Measurements from ENCODE around the gene ZNF280A.

DNA sequence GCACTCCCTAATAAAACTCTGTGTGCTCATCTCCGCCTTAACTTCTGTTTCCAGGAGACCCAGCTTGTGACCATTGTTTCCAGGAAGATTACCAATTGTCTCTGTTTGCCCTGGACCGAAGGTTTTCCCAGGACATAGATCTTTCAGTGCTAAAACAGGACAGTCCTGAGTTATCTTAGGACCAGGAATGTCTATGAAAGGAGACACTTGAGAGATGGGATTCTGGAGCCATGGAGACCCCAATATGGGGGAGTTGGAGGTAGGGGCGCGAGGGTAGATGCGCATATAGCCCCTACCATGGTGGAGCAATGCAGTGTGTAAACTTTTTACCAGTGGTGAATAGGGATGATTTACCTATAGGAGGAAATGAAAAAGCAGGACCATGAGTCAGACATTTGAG is 49.1 kb upstream of the ZNF280A start:
- TF ChIP-seq, protein P1, sequence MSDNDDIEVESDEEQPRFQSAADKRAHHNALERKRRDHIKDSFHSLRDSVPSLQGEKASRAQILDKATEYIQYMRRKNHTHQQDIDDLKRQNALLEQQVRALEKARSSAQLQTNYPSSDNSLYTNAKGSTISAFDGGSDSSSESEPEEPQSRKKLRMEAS (IDR thresholded peaks at IDR 0.05), result no peak
- TF ChIP-seq TAF1 (IDR thresholded peaks at IDR 0.05; ENCODE audit: low read depth), result no peak
- no peak for TF ChIP-seq RAD21 (IDR thresholded peaks at IDR 0.05; ENCODE audit: low read depth)
- TF ChIP-seq, protein P2, sequence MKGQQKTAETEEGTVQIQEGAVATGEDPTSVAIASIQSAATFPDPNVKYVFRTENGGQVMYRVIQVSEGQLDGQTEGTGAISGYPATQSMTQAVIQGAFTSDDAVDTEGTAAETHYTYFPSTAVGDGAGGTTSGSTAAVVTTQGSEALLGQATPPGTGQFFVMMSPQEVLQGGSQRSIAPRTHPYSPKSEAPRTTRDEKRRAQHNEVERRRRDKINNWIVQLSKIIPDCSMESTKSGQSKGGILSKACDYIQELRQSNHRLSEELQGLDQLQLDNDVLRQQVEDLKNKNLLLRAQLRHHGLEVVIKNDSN (IDR thresholded peaks at IDR 0.05), result no peak
- no peak for TF ChIP-seq EGR1 (IDR thresholded peaks at IDR 0.05)
- no peak for TF ChIP-seq CREB1 (IDR thresholded peaks at IDR 0.05; ENCODE audit: low read depth)
- TF ChIP-seq FOXM1 (IDR thresholded peaks at IDR 0.05; ENCODE audit: borderline replicate concordance, low read depth), result no peak
- no peak for TF ChIP-seq YY1 (IDR thresholded peaks at IDR 0.05; ENCODE audit: low read depth)
- TF ChIP-seq TCF12 (IDR thresholded peaks at IDR 0.05; ENCODE audit: low read depth), result no peak
- TF ChIP-seq REST (IDR thresholded peaks at IDR 0.05; ENCODE audit: low read depth), result no peak
- TF ChIP-seq CEBPB (IDR thresholded peaks at IDR 0.05), result no peak

Measured in Ishikawa (cell line).